Measurements from ENCODE around the gene UACA. TPM values are rescaled to one million over a fixed set of nuclear protein-coding genes. Genes with fewer than 3 reads are reported as not detected.

UACA gene
- total RNA-seq, 4 donors from 2014 or later, result 101 to 192 (median 127) TPM

DNA sequence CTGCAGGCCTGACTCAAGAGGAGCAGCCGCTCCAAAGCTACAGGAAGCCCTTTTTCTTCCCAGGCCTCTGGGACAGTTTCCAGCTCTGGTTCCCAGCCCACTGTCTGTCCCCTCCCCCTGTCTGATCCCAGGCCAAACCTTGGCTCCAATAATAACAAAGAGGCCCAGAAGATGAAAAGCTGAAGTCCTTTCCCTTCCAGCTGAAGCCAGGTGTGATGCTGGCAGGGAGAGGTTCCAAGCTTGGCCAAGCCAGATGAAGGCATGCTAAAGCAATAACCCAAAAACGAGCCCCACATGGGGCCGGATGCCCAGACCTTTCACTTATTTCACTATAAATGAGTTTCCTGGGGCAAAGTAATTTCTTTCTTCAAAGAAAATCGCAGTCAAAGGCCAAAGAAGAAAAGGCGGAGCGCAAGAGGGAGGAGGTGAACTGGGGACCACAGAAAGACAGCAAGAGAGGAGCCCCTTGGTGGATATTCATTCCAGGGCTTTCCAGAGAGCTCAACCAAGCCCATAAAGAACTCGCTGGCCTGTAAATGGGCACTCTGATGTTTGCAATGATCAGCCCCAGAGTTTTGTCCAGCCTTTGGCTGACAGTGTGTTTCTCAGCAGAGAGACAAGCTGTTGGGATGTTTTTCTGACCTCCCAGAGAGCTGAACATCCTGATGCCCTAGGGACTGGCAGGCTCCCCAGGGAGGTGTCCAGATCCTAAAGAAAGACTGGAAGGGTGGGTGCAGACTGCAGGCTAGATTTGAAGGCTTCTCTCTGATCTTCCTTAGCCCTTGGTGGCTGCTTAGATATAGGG is 157.6 kb downstream of the UACA start:
- in situ Hi-C loops (cut with MboI; ENCODE audit: low sequenced_read_pairs in 4 of 4) (no loop called here), intact Hi-C loops (cut with DNase I; ENCODE audit: low total_unique reads) (no loop called here)
- peaks cover 9 to 19% of the 10 kb centered on the region in 2 donors for H3K4me1 ChIP-seq
- H3K4me3 ChIP-seq, result no peak overlapping the region
- no peaks in the 10 kb centered on the region for H3K27me3 ChIP-seq
- no peaks in the 10 kb centered on the region for H3K9me3 ChIP-seq
- H3K27ac ChIP-seq, result no peak overlapping the region
- no peaks in the 10 kb centered on the region for H3K36me3 ChIP-seq
- no peak for DNase-seq
- TF ChIP-seq, protein P1, sequence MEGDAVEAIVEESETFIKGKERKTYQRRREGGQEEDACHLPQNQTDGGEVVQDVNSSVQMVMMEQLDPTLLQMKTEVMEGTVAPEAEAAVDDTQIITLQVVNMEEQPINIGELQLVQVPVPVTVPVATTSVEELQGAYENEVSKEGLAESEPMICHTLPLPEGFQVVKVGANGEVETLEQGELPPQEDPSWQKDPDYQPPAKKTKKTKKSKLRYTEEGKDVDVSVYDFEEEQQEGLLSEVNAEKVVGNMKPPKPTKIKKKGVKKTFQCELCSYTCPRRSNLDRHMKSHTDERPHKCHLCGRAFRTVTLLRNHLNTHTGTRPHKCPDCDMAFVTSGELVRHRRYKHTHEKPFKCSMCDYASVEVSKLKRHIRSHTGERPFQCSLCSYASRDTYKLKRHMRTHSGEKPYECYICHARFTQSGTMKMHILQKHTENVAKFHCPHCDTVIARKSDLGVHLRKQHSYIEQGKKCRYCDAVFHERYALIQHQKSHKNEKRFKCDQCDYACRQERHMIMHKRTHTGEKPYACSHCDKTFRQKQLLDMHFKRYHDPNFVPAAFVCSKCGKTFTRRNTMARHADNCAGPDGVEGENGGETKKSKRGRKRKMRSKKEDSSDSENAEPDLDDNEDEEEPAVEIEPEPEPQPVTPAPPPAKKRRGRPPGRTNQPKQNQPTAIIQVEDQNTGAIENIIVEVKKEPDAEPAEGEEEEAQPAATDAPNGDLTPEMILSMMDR (IDR thresholded peaks at IDR 0.05 in 4 of 5, conservative IDR thresholded peaks at IDR 0.05 in 1 of 5), result no peak
- ATAC-seq, result peak; percentile 44

DNA sequence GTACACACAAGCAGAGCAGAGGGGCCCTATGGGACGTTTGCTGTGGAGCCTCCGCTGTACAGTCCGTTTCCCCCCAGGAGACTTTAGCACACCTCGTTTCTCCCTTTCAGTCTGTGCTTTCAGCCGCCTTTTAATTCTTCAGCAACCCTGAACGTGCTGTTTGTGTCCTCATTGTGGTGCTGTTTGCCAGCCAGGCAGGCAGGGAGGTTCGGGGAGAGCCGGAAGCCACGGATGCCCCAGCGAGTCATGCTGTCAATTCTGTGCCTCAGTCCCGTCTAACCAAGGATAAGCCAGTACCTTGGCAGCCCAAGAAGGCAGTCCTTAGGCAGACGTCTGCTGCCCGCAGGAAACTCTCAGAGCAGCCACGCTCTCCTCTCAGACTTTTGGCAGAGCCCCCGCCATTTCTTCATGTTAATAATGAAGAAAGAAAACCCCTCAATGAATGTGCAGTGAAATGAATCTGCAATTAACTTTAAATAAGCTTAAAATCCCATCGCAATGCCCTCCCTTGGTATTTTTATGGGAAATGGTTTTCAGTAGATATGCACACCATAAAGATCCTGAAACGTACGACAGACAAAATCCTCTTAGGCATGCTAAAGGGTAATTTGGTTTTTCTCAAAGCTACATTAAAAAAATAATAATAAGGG is 158.6 kb downstream of the UACA start:
- Histone ChIP-seq H3K36me3 (no peaks in the 10 kb centered on the region), H3K4me1 (peaks cover 9 to 19% of the 10 kb centered on the region in 2 donors), H3K4me3 (no peak overlapping the region), H3K27ac (no peak overlapping the region), H3K9me3 (no peaks in the 10 kb centered on the region), H3K27me3 (no peaks in the 10 kb centered on the region)
- no peak for ATAC-seq
- in situ Hi-C loops (cut with MboI; ENCODE audit: low sequenced_read_pairs in 4 of 4), result no loop called here
- DNase-seq, result no peak
- TF ChIP-seq POLR2A (IDR thresholded peaks at IDR 0.05), result no peak
- TF ChIP-seq, protein P1 (IDR thresholded peaks at IDR 0.05 in 4 of 5, conservative IDR thresholded peaks at IDR 0.05 in 1 of 5), result no peak
- intact Hi-C loops (cut with DNase I; ENCODE audit: low total_unique reads), result no loop called here

Other genes starting within 250 kb of the UACA start
- gene LARP6, start 90.6 kb upstream of the UACA start, total RNA-seq, result 10 to 100 TPM; 10.0 to 20.6 (median 13.9) TPM
- 1 to 10 TPM in 2 of 4 donors, under 1 TPM in 2; 0.46 to 2.3 (median 1.1) TPM for gene THAP10, start 128.9 kb upstream of the UACA start, total RNA-seq
- 1 to 10 TPM in 3 of 4 donors, under 1 TPM in 1; 0.51 to 5.0 (median 2.8) TPM for gene LRRC49, start 129.3 kb upstream of the UACA start, total RNA-seq